Measurements from ENCODE around the gene GIMAP2.
"Not testable (repeated sequence)": the region's sequence is repeated elsewhere in the genome, so short reads cannot be mapped to it uniquely, and the experiment has no call there.

GIMAP2 gene

DNA sequence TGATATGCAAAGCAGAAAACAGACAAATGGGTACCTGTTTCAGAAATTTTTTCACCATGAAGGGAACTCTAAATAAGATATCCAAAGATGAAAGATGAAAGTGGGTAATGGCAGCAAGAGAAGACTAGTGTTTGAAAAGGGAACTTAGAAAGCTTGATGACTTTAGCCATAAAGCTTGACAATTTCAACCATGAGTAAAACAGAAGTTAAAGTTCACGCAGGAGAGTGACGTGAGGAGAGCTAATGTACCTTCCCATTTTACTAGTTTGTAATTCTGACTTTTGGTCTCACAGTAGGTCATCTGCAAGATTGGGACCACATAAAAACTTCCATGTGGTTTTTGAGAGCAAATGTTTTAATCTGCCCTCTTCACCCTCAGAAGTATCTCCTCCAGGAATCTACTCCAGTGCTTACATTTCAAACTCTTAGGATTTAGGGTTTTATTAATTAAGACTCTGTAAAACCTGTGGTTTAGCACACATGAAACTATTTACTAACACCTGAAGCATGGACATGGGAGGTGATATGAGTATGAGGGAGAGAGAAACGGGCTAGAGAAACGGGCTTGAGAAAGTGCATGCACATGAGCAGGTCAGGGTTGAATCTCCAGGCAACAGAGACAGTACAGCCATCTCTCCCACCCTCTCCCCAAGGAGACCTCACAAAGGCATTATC lies 24.4 kb upstream of the GIMAP2 start:
- Histone ChIP-seq H3K27ac (ENCODE audit: low read depth in 2 of 2, low read length in 2 of 2) (no peak overlapping the region), H3K4me1 (ENCODE audit: control insufficient read depth in 2 of 2, insufficient read depth in 2 of 2, low read length in 2 of 2) (peaks cover 0 to 8% of the 10 kb centered on the region in 2 donors), H3K4me3 (ENCODE audit: low read length in 2 of 2) (no peak overlapping the region), H3K9ac (ENCODE audit: low read depth in 1 of 2, low read length in 2 of 2) (no peak overlapping the region), H3K27me3 (ENCODE audit: control insufficient read depth in 2 of 2, insufficient read depth in 2 of 2, low read length in 2 of 2) (no peaks in the 10 kb centered on the region), H3K9me3 (ENCODE audit: control insufficient read depth in 2 of 2, low read length in 2 of 2) (no peaks in the 10 kb centered on the region), H3K36me3 (ENCODE audit: control insufficient read depth in 2 of 2, insufficient read depth in 2 of 2, low read length in 2 of 2) (no peaks in the 10 kb centered on the region)

DNA sequence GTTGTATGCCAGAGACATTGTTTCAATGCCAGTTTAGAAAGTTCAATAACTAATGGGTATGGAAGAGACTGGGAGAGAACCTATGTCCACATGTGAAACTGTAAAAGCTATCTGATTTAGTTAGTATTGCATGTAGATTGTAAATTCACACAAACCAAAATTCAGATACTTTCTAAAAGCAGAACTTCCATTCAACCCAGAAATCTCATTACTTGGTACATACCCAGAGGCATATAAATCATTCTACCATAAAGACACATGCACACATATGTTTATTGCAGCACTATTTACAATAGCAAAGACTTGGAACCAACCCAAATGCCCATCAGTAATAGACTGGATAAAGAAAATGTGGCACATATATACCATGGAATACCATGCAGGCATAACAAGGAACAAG lies 22.7 kb upstream of the GIMAP2 start:
- H3K9ac ChIP-seq (ENCODE audit: low read depth in 1 of 2, low read length in 2 of 2); H3K27ac ChIP-seq (ENCODE audit: low read depth in 2 of 2, low read length in 2 of 2); H3K36me3 ChIP-seq (ENCODE audit: control insufficient read depth in 2 of 2, insufficient read depth in 2 of 2, low read length in 2 of 2); H3K9me3 ChIP-seq (ENCODE audit: control insufficient read depth in 2 of 2, low read length in 2 of 2); H3K27me3 ChIP-seq (ENCODE audit: control insufficient read depth in 2 of 2, insufficient read depth in 2 of 2, low read length in 2 of 2); H3K4me1 ChIP-seq (ENCODE audit: control insufficient read depth in 2 of 2, insufficient read depth in 2 of 2, low read length in 2 of 2); H3K4me3 ChIP-seq (ENCODE audit: low read length in 2 of 2): not testable (repeated sequence)

DNA sequence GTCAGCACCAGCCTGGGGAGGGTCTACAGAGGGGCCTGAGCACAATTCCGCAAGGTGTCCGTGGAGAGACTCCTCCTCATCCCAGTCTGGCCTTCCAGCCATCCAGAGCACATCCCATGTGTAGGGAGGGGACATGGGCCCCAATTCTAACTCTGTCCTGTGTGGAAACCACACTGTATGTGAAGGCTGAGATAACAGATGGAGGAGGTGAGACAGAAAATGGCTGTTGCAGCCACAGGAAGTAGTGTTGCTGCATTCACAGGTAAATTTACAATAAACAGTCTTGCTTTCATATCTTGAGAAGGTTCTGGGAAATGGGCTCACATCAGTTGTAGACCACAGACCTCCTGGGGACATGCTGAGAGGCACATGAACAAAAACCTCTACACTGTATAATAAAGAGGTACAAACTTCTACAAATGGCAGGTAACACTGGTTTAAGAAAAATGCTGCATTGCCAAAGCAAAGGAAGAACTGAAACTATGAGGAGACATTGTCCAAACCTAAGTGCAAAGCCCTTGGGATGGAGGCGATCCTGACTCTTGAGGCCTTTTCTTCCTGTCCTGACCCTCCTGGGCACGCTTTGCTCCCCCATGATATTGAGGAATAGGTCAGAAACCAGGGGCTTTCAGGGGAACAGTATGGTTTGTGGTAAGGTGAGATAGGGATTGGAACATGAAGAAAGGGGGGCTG lies 21.6 kb upstream of the GIMAP2 start:
- H3K4me3 ChIP-seq (ENCODE audit: low read length in 2 of 2), result no peak overlapping the region
- no peaks in the 10 kb centered on the region for H3K27me3 ChIP-seq (ENCODE audit: control insufficient read depth in 2 of 2, insufficient read depth in 2 of 2, low read length in 2 of 2)
- H3K9ac ChIP-seq (ENCODE audit: low read depth in 1 of 2, low read length in 2 of 2), result no peak overlapping the region
- peaks cover 0 to 8% of the 10 kb centered on the region in 2 donors for H3K4me1 ChIP-seq (ENCODE audit: control insufficient read depth in 2 of 2, insufficient read depth in 2 of 2, low read length in 2 of 2)
- H3K9me3 ChIP-seq (ENCODE audit: control insufficient read depth in 2 of 2, low read length in 2 of 2), result no peaks in the 10 kb centered on the region
- peak overlapping the region; percentile 26 to 67 for H3K27ac ChIP-seq (ENCODE audit: low read depth in 2 of 2, low read length in 2 of 2)
- no peaks in the 10 kb centered on the region for H3K36me3 ChIP-seq (ENCODE audit: control insufficient read depth in 2 of 2, insufficient read depth in 2 of 2, low read length in 2 of 2)

DNA sequence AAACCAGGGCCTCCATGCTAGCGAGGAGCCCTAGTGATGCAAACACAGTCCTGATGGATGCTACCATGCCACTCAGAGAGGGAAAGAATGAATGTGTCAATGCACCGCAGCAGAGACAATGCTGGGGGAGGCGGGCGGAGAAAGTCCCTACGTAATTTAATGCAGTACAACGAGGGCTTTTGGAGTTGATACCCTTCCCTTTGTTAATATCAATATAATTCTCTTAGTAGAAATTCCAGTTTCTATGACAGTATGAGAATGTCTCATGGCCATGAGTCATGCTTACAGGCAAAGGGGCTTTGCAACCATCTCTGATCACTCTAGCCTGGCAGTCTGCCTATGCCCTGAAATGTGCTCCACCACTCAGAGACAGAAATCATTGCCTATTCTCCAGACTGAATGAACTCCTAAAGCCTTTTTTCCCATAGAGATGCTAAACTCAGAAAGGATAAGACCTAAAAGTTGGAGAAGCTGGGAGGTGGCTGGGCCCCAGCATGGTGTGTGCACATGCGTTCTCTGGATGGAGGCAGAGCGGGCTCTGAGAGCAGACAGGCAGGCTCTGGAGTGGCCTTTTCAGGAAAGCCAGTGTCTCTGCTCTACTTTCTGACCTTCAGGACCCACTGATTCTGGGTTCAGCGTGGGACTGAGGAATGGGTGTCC lies 20.3 kb upstream of the GIMAP2 start:
- no peak overlapping the region for H3K9ac ChIP-seq (ENCODE audit: low read depth in 1 of 2, low read length in 2 of 2)
- H3K9me3 ChIP-seq (ENCODE audit: control insufficient read depth in 2 of 2, low read length in 2 of 2), result no peaks in the 10 kb centered on the region
- peaks cover 0 to 8% of the 10 kb centered on the region in 2 donors for H3K4me1 ChIP-seq (ENCODE audit: control insufficient read depth in 2 of 2, insufficient read depth in 2 of 2, low read length in 2 of 2)
- peak overlapping the region in 1 of 2 donors; percentile 67 for H3K27ac ChIP-seq (ENCODE audit: low read depth in 2 of 2, low read length in 2 of 2)
- no peaks in the 10 kb centered on the region for H3K36me3 ChIP-seq (ENCODE audit: control insufficient read depth in 2 of 2, insufficient read depth in 2 of 2, low read length in 2 of 2)
- H3K4me3 ChIP-seq (ENCODE audit: low read length in 2 of 2), result no peak overlapping the region
- H3K27me3 ChIP-seq (ENCODE audit: control insufficient read depth in 2 of 2, insufficient read depth in 2 of 2, low read length in 2 of 2), result no peaks in the 10 kb centered on the region

DNA sequence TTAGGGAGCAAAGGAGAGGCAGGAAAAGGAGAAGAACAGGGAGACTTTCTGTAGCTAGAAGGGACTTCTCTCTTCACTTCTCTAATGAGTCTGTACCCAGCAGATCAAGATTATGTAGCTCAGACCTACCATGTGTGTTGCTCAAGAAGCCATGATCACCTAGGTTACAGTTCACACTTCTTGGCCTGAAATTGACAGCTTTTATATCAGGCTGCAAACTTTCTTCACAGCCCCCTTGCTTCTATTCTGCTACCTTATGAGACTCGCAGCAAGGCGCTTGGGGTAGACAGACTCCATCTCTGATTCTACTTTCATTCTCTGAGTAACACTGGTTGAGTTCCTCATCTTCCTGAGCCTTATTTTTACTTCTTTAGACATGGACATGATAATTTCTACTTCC lies 19.6 kb upstream of the GIMAP2 start:
- Histone ChIP-seq H3K4me1 (ENCODE audit: control insufficient read depth in 2 of 2, insufficient read depth in 2 of 2, low read length in 2 of 2) (peaks cover 0 to 8% of the 10 kb centered on the region in 2 donors), H3K9ac (ENCODE audit: low read depth in 1 of 2, low read length in 2 of 2) (no peak overlapping the region), H3K4me3 (ENCODE audit: low read length in 2 of 2) (no peak overlapping the region), H3K27me3 (ENCODE audit: control insufficient read depth in 2 of 2, insufficient read depth in 2 of 2, low read length in 2 of 2) (no peaks in the 10 kb centered on the region), H3K9me3 (ENCODE audit: control insufficient read depth in 2 of 2, low read length in 2 of 2) (no peaks in the 10 kb centered on the region), H3K27ac (ENCODE audit: low read depth in 2 of 2, low read length in 2 of 2) (peak overlapping the region in 1 of 2 donors; percentile 67), H3K36me3 (ENCODE audit: control insufficient read depth in 2 of 2, insufficient read depth in 2 of 2, low read length in 2 of 2) (no peaks in the 10 kb centered on the region)

DNA sequence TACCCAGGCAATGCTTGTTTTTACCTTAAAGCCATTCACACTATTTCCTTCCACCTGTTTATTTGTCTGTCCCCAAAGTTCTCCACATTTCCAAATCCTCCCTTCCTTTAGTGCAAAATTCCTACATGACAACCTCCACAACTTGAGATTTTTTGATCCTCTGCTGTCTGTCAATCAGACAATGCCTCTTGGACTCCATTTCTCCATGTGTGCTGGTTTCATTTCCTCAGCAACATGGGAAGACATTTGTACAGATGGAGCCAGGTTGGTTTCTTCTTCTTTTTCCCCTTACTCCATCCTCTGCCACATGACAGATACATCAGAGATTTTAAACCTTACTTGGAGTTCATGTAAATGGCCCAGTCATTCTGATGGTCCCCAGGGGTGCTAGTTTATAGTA lies 19.1 kb upstream of the GIMAP2 start:
- no peak overlapping the region for H3K9ac ChIP-seq (ENCODE audit: low read depth in 1 of 2, low read length in 2 of 2)
- H3K36me3 ChIP-seq (ENCODE audit: control insufficient read depth in 2 of 2, insufficient read depth in 2 of 2, low read length in 2 of 2), result no peaks in the 10 kb centered on the region
- peak overlapping the region in 1 of 2 donors; percentile 67 for H3K27ac ChIP-seq (ENCODE audit: low read depth in 2 of 2, low read length in 2 of 2)
- H3K9me3 ChIP-seq (ENCODE audit: control insufficient read depth in 2 of 2, low read length in 2 of 2), result no peaks in the 10 kb centered on the region
- no peaks in the 10 kb centered on the region for H3K27me3 ChIP-seq (ENCODE audit: control insufficient read depth in 2 of 2, insufficient read depth in 2 of 2, low read length in 2 of 2)
- no peak overlapping the region for H3K4me3 ChIP-seq (ENCODE audit: low read length in 2 of 2)
- peaks cover 0 to 8% of the 10 kb centered on the region in 2 donors for H3K4me1 ChIP-seq (ENCODE audit: control insufficient read depth in 2 of 2, insufficient read depth in 2 of 2, low read length in 2 of 2)

DNA sequence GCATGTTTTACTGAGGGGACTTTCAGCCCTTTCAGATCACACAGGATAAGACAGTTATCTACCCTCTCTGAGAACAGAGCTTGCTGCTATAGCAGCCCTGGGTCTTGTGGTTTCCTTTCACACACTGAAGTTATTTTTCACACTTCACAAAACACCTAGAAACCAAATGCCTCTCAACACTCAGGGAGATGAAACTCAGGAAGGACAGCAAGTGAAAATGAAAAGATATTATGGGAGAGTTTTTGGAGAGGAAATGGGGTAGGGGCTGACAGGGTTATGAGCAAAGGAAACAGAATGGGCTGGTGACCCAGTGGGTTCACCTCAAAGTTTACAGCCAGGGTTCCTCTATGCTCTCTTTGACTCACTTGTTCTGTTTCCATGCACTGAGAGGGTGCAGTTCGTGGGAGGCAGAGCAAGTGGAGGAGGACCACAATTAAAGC lies 17.0 kb upstream of the GIMAP2 start:
- Histone ChIP-seq H3K4me3 (ENCODE audit: low read length in 2 of 2) (no peak overlapping the region), H3K36me3 (ENCODE audit: control insufficient read depth in 2 of 2, insufficient read depth in 2 of 2, low read length in 2 of 2) (no peaks in the 10 kb centered on the region), H3K4me1 (ENCODE audit: control insufficient read depth in 2 of 2, insufficient read depth in 2 of 2, low read length in 2 of 2) (peaks cover 0 to 8% of the 10 kb centered on the region in 2 donors), H3K9ac (ENCODE audit: low read depth in 1 of 2, low read length in 2 of 2) (no peak overlapping the region), H3K27ac (ENCODE audit: low read depth in 2 of 2, low read length in 2 of 2) (peak overlapping the region in 1 of 2 donors; percentile 48), H3K9me3 (ENCODE audit: control insufficient read depth in 2 of 2, low read length in 2 of 2) (no peaks in the 10 kb centered on the region), H3K27me3 (ENCODE audit: control insufficient read depth in 2 of 2, insufficient read depth in 2 of 2, low read length in 2 of 2) (no peaks in the 10 kb centered on the region)

DNA sequence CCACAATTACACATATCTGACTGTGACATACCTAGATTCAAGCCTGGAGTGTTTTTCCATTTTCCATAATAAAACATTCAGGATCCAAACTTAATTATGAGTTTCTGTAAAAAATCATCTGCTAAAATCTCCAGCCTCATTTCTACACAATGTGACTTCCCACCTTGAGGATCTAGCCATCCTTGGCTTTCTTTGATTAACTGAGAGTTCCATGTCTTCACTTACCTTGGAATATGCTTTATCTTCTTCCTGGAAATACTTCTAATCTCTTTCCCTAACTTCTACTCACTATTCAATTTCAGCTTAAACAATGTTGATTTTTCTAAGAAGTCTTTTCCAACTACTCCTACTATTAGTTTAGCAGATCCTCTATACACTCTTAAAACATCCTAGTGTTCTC lies 16.5 kb upstream of the GIMAP2 start:
- peak overlapping the region in 1 of 2 donors; percentile 48 for H3K27ac ChIP-seq (ENCODE audit: low read depth in 2 of 2, low read length in 2 of 2)

DNA sequence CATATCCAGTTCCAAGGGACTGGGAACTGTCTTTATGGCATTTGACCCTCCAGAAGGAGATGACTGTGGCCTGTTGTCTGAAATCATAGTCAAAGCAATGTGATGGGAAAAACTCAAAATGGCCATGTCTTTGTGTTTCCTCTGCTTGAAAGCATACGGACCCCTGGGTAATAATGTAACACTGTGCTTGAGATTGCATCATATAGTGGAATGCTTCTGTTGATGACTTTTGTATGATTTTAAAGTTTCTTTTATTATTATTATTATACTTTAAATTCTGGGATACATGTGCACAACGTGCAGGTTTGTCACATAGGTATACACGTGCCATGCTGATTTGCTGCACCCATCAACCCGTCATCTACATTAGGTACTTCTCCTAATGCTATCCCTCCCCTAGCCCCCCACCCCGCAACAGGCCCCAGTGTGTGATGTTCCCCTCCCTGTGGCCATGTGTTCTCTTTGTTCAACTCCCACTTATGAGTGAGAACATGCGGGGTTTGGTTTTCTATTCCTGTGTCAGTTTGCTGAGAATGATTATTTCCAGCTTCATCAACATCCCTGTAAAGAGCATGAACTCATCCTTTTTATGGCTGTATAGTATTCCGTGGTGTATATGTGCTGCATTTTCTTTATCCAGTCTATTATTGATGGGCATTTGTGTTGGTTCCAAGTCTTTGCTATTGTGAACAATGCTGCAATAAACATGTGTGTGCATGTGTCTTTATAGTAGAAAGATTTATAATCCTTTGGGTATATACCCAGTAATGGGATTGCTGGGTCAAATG lies 13.5 kb upstream of the GIMAP2 start:
- H3K9ac ChIP-seq (ENCODE audit: low read depth in 1 of 2, low read length in 2 of 2); H3K27ac ChIP-seq (ENCODE audit: low read depth in 2 of 2, low read length in 2 of 2); H3K36me3 ChIP-seq (ENCODE audit: control insufficient read depth in 2 of 2, insufficient read depth in 2 of 2, low read length in 2 of 2); H3K4me1 ChIP-seq (ENCODE audit: control insufficient read depth in 2 of 2, insufficient read depth in 2 of 2, low read length in 2 of 2); H3K9me3 ChIP-seq (ENCODE audit: control insufficient read depth in 2 of 2, low read length in 2 of 2); H3K4me3 ChIP-seq (ENCODE audit: low read length in 2 of 2); H3K27me3 ChIP-seq (ENCODE audit: control insufficient read depth in 2 of 2, insufficient read depth in 2 of 2, low read length in 2 of 2): not testable (repeated sequence)

More for the DNA sequence above, 16.5 kb upstream of the GIMAP2 start:
- Histone ChIP-seq H3K9me3 (ENCODE audit: control insufficient read depth in 2 of 2, low read length in 2 of 2) (no peaks in the 10 kb centered on the region), H3K27me3 (ENCODE audit: control insufficient read depth in 2 of 2, insufficient read depth in 2 of 2, low read length in 2 of 2) (no peaks in the 10 kb centered on the region), H3K9ac (ENCODE audit: low read depth in 1 of 2, low read length in 2 of 2) (no peak overlapping the region), H3K4me3 (ENCODE audit: low read length in 2 of 2) (no peak overlapping the region), H3K4me1 (ENCODE audit: control insufficient read depth in 2 of 2, insufficient read depth in 2 of 2, low read length in 2 of 2) (peaks cover 0 to 8% of the 10 kb centered on the region in 2 donors), H3K36me3 (ENCODE audit: control insufficient read depth in 2 of 2, insufficient read depth in 2 of 2, low read length in 2 of 2) (no peaks in the 10 kb centered on the region)
